Thyroid gland (tissue), 4 donors: ENCODE results near the gene OTOP3. TPM values are rescaled to one million over a fixed set of nuclear protein-coding genes. Genes with fewer than 3 reads are reported as not detected.

Source experiments
- DNase-seq, 2 donors: peaks; one replicate each; pipeline ENCODE4 v3.0.0-alpha.2; 2019
- H3K27ac ChIP-seq, 3 donors: fragments of 200-600 bp; sonication (generic); 1 replicate in 2 of 3; 2 replicates in 1 of 3; pipeline ENCODE4 v1.5.1; 2016 to 2019; ENCODE audit warnings: mild to moderate bottlenecking in 1 of 3, moderate library complexity in 1 of 3
- H3K27me3 ChIP-seq: fragments of 200-600 bp; sonication (generic); one replicate; pipeline ENCODE4 v1.5.1; 2019
- H3K36me3 ChIP-seq, 2 donors: fragments of 200-600 bp; sonication (generic); one replicate each; pipeline ENCODE4 v1.5.1; 2016 to 2019
- H3K4me1 ChIP-seq, 2 donors: fragments of 200-600 bp; sonication (generic); one replicate each; pipeline ENCODE4 v1.5.1; 2017 to 2019
- H3K4me3 ChIP-seq, 3 donors: fragments of 200-600 bp; sonication (generic); replicated peaks in 1 of 3; 1 replicate in 2 of 3; 2 replicates in 1 of 3; pipeline ENCODE4 v1.5.1; 2016; ENCODE audit warnings: mild to moderate bottlenecking in 1 of 3
- H3K9me3 ChIP-seq: fragments of 200-600 bp; sonication (generic); one replicate; pipeline ENCODE4 v1.5.1; 2017
- CTCF ChIP-seq, 6 experiments: fragments of 200-600 bp in 3 of 6; fragments of 450-650 bp in 3 of 6; sonication (generic) in 3 of 6; IDR thresholded peaks; one replicate each; pipeline ENCODE4 v1.5.1; 2016 to 2019; ENCODE audit warnings: antibody characterized with exemption in 6 of 6, mild to moderate bottlenecking in 2 of 6, inconsistent platforms in 1 of 6, moderate library complexity in 1 of 6
- POLR2A ChIP-seq, 2 donors: fragments of 450-650 bp; IDR thresholded peaks; one replicate each; pipeline ENCODE4 v1.6.1; 2017; ENCODE audit warnings: antibody characterized with exemption in 2 of 2, mild to moderate bottlenecking in 2 of 2, moderate library complexity in 1 of 2
- WGBS, 2 donors: methylation state at CpG; one replicate each; pipeline ENCODE4 v1.1.5; 2017; 5-methylcytosine and 5-hydroxymethylcytosine counted together
- intact Hi-C: fragments of 100-400 bp; cut with DNase I; formaldehyde crosslinking; loops from one replicate; pipeline ENCODE4 v1.15.1; 2023
- total RNA-seq, 4 donors: library from RNA; depleted of rRNA; stranded (reverse); fragments of >200 nt; gene quantifications; one replicate each; pipeline ENCODE4 v1.2.3, GENCODE V29; 2016

The OTOP3 gene
- total RNA-seq, 4 donors from 2014 or later = not detected

- Histone ChIP-seq H3K27me3 (no peaks in the 10 kb centered on the region), H3K36me3 (no peaks in the 10 kb centered on the region), H3K4me3 (no peak overlapping the region), H3K9me3 (no peaks in the 10 kb centered on the region), H3K27ac (no peak overlapping the region), H3K4me1 (no peaks in the 10 kb centered on the region)
- no peak for TF ChIP-seq CTCF (IDR thresholded peaks at IDR 0.05)
- no peak for TF ChIP-seq POLR2A (IDR thresholded peaks at IDR 0.05)
- intact Hi-C loops = no loop called here
- 54 to 55% methylated on average over 3 to 7 of the region's 8 CpGs for WGBS, 2 donors
- DNase-seq = no peak
Measured at GRCh38 chr17:74950207-74950606, 14.5 kb downstream of the OTOP3 start.

- intact Hi-C loops = no loop called here
- no peaks in the 10 kb centered on the region for H3K9me3 ChIP-seq
- TF ChIP-seq POLR2A (IDR thresholded peaks at IDR 0.05) = no peak
- TF ChIP-seq CTCF (IDR thresholded peaks at IDR 0.05) = no peak
- no peak for DNase-seq
- H3K36me3 ChIP-seq = no peaks in the 10 kb centered on the region
- no peak overlapping the region for H3K4me3 ChIP-seq
- H3K27me3 ChIP-seq = no peaks in the 10 kb centered on the region
- 54 to 73% methylated on average over 2 to 3 of the region's 3 CpGs for WGBS, 2 donors
- H3K27ac ChIP-seq = no peak overlapping the region
- H3K4me1 ChIP-seq = no peaks in the 10 kb centered on the region
Measured at GRCh38 chr17:74951065-74951464, 15.4 kb downstream of the OTOP3 start.

GRCh38 chr17:74951680-74952421 lies 16.2 kb downstream of the OTOP3 start:
- no peak overlapping the region for H3K27ac ChIP-seq
- H3K27me3 ChIP-seq = no peaks in the 10 kb centered on the region
- no peaks in the 10 kb centered on the region for H3K9me3 ChIP-seq
- TF ChIP-seq CTCF (IDR thresholded peaks at IDR 0.05) (no peak), POLR2A (IDR thresholded peaks at IDR 0.05) (no peak)
- WGBS, 2 donors = 68 to 82% methylated on average over 11 to 12 of the region's 32 CpGs
- H3K4me3 ChIP-seq = no peak overlapping the region
- no peaks in the 10 kb centered on the region for H3K4me1 ChIP-seq
- H3K36me3 ChIP-seq = no peaks in the 10 kb centered on the region
- no peak for DNase-seq
- intact Hi-C loops = no loop called here

- DNase-seq = no peak
- no peak overlapping the region for H3K4me3 ChIP-seq
- H3K27ac ChIP-seq = no peak overlapping the region
- no peaks in the 10 kb centered on the region for H3K9me3 ChIP-seq
- no peaks in the 10 kb centered on the region for H3K4me1 ChIP-seq
- WGBS, 2 donors = 79 to 92% methylated on average over 20 to 23 of the region's 24 CpGs
- no peak for TF ChIP-seq CTCF (IDR thresholded peaks at IDR 0.05)
- no peak for TF ChIP-seq POLR2A (IDR thresholded peaks at IDR 0.05)
- intact Hi-C loops = no loop called here
- H3K36me3 ChIP-seq = no peaks in the 10 kb centered on the region
- H3K27me3 ChIP-seq = no peaks in the 10 kb centered on the region
Measured at GRCh38 chr17:74952431-74953133, 16.9 kb downstream of the OTOP3 start.

GRCh38 chr17:74953134-74953687 lies 17.5 kb downstream of the OTOP3 start:
- Histone ChIP-seq H3K36me3 (no peaks in the 10 kb centered on the region), H3K27me3 (no peaks in the 10 kb centered on the region), H3K9me3 (no peaks in the 10 kb centered on the region), H3K4me1 (no peaks in the 10 kb centered on the region), H3K4me3 (no peak overlapping the region), H3K27ac (no peak overlapping the region)
- intact Hi-C loops = no loop called here
- no peak for DNase-seq
- TF ChIP-seq CTCF (IDR thresholded peaks at IDR 0.05) = no peak
- TF ChIP-seq POLR2A (IDR thresholded peaks at IDR 0.05) = no peak
- WGBS, 2 donors = 85 to 87% methylated on average over 4 to 11 of the region's 11 CpGs
